Stimulated activated CD8-positive, alpha-beta memory T cell treated with anti-CD3 and anti-CD28 coated beads, Interleukin-4, amount 100 ng/mL, for 48 hours (primary cell): ENCODE data around the gene CCDC18.
"Not testable (repeated sequence)": the region's sequence is repeated elsewhere in the genome, so short reads cannot be mapped to it uniquely, and the experiment has no call there.

Experiments used
- DNase-seq: peaks from one replicate; pipeline ENCODE4 v3.0.0-alpha.2; 2020

CCDC18 gene

GRCh38 chr1:93180723-93181613, at the start of gene CCDC18:
CCDC18 (plus strand) TSS chr1:93180724; CDS start chr1:93183362, 2,638 bp downstream.
- peak; percentile 68 for DNase-seq

- DNase-seq: no peak
These were observed 47.9 kb upstream of the CCDC18 start for GRCh38 chr1:93132638-93133037.

GRCh38 chr1:93136445-93136844, 44.1 kb upstream of the CCDC18 start:
- DNase-seq: no peak

- DNase-seq: no peak
These were observed 42.8 kb upstream of the CCDC18 start for GRCh38 chr1:93137604-93138292.

- no peak for DNase-seq
These were observed 40.4 kb upstream of the CCDC18 start for GRCh38 chr1:93140106-93140505.

- no peak for DNase-seq
These were observed 38.4 kb upstream of the CCDC18 start for GRCh38 chr1:93142161-93142560.

GRCh38 chr1:93143136-93143535, 37.4 kb upstream of the CCDC18 start:
- DNase-seq: no peak

GRCh38 chr1:93143769-93144168, 36.8 kb upstream of the CCDC18 start:
- no peak for DNase-seq

GRCh38 chr1:93148001-93148400, 32.5 kb upstream of the CCDC18 start:
- DNase-seq: no peak

GRCh38 chr1:93150729-93151128, 29.8 kb upstream of the CCDC18 start:
- DNase-seq: no peak

GRCh38 chr1:93151474-93151873, 29.1 kb upstream of the CCDC18 start:
- no peak for DNase-seq

- no peak for DNase-seq
These were observed 27.7 kb upstream of the CCDC18 start for GRCh38 chr1:93152835-93153234.

GRCh38 chr1:93154898-93155297, 25.6 kb upstream of the CCDC18 start:
- DNase-seq: no peak

GRCh38 chr1:93155335-93155734, 25.2 kb upstream of the CCDC18 start:
- no peak for DNase-seq

GRCh38 chr1:93159337-93159736, 21.2 kb upstream of the CCDC18 start:
- DNase-seq: no peak

GRCh38 chr1:93163314-93163713, 17.2 kb upstream of the CCDC18 start:
- DNase-seq: not testable (repeated sequence)

GRCh38 chr1:93164816-93165215, 15.7 kb upstream of the CCDC18 start:
- no peak for DNase-seq

GRCh38 chr1:93165895-93166294, 14.6 kb upstream of the CCDC18 start:
- not testable (repeated sequence) for DNase-seq

GRCh38 chr1:93167006-93167405, 13.5 kb upstream of the CCDC18 start:
- DNase-seq: no peak

- not testable (repeated sequence) for DNase-seq
These were observed 10.3 kb upstream of the CCDC18 start for GRCh38 chr1:93170141-93170678.

- no peak for DNase-seq
These were observed 8.9 kb upstream of the CCDC18 start for GRCh38 chr1:93171549-93172034.

GRCh38 chr1:93172778-93173177, 7.7 kb upstream of the CCDC18 start:
- DNase-seq: no peak

- DNase-seq: not testable (repeated sequence)
These were observed 5.9 kb upstream of the CCDC18 start for GRCh38 chr1:93174638-93175037.

- no peak for DNase-seq
These were observed 2.5 kb upstream of the CCDC18 start for GRCh38 chr1:93177991-93178390.
